GM12872 (cell line): ENCODE results near the gene LIPF.

Experiments
- TF ChIP-seq, protein P1 (sequence below): IDR thresholded peaks from 3 replicates; pipeline ENCODE4 v1.5.1; 2011; ENCODE audit warnings: low read depth, mild to moderate bottlenecking, low read length, moderate library complexity; ENCODE audit not compliant: insufficient read depth

Gene LIPF

DNA sequence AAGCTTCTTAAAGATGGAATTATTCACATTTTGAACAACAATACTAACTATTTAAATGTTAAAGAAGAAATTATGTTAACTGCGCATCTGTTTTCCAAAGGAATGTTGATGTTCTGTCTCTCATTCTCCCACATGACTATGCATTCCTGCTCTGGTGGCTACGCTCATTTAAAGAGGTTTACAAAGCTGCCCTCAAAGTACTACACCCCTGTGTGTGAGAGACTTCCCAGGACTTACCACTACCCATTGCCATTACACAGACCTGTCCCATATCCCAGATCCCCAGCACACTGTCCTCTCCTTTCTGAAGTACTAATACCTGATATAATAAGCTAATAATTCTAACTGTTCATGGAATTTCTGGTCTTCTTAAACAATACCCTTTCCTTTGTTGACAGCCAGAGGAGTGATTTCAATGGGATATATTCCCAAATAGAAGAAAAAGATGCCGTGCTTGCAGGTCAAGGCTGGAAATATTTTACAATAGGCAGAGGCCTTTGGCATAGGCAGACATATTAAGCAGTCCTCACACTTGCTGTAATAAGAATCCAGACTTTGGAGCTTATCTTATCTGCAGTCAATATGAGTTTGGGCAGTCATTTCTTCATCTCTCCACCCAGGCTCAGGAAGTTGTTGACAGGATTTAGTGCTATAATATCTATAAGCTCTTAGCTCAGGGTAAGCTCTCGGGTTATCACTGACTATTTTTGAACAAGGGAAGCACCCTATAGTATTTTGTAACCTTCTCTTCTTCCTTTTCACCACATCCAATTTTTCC is 12.2 kb downstream of the LIPF start:
- TF ChIP-seq, protein P1, sequence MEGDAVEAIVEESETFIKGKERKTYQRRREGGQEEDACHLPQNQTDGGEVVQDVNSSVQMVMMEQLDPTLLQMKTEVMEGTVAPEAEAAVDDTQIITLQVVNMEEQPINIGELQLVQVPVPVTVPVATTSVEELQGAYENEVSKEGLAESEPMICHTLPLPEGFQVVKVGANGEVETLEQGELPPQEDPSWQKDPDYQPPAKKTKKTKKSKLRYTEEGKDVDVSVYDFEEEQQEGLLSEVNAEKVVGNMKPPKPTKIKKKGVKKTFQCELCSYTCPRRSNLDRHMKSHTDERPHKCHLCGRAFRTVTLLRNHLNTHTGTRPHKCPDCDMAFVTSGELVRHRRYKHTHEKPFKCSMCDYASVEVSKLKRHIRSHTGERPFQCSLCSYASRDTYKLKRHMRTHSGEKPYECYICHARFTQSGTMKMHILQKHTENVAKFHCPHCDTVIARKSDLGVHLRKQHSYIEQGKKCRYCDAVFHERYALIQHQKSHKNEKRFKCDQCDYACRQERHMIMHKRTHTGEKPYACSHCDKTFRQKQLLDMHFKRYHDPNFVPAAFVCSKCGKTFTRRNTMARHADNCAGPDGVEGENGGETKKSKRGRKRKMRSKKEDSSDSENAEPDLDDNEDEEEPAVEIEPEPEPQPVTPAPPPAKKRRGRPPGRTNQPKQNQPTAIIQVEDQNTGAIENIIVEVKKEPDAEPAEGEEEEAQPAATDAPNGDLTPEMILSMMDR = no peak

DNA sequence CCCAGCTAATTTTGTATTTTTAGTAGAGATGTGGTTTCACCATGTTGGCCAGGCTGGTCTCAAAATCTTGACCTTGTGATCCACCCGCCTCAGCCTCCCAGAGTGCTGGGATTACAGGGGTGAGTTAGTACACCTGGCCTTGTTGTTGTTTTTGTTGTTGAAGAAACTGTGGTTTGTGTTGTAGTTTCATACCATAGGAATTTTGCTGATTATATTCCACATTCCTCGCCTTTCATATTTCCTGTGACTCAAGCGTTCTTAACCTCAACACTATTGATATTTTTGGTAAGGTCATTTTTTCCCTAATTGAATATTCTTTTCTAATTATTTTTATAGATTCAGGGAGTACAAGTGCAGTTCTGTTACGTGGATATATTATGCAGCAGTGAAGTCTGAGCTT is 16.7 kb downstream of the LIPF start:
- TF ChIP-seq, protein P1 = no peak

DNA sequence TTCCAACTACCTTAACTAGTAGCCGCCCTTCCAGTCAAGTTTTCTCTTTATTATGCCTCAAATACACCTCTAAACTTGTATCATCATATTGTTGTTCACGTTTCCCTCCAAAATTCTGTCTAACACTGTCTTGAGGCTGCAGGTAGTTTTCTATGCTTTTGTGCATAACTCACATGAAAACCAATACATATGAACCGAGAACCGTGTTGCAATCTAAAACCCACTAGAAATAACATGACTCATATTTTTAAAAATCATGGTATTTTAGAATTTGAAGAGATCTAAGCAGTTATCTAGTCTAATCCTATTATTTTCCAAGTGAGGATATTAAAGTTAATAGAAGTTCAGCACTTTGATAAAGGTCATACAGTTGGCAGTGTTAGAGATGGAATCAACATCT is 18.2 kb downstream of the LIPF start:
- TF ChIP-seq, protein P1 = no peak

DNA sequence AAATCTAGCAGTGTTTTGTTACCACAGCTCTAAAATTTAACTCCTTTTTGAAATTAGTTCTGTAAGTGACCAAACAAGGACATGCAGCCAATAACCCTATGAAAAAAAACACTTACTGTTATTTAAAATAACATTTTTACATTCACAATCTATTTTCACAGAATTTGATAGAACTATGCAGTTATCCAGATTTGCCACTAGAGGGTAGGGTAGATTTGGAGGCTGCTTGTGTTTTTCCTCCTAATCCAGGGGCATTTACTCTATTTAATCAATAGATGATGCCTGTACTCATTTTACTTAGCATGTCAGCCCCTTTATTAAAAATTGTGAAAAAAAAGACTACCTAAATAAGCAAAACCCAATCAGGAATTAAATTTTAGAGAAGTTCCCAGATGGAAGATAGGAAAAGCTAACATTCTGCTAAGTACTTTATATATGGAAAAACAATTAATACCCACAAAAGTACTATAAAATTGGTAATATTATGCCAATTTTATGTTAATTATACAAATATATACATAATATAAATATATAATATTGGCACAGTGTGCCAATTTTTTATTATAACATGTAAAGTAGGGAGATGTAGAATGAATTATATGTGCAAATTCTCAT is 23.7 kb downstream of the LIPF start:
- TF ChIP-seq, protein P1 = peak; percentile 75

DNA sequence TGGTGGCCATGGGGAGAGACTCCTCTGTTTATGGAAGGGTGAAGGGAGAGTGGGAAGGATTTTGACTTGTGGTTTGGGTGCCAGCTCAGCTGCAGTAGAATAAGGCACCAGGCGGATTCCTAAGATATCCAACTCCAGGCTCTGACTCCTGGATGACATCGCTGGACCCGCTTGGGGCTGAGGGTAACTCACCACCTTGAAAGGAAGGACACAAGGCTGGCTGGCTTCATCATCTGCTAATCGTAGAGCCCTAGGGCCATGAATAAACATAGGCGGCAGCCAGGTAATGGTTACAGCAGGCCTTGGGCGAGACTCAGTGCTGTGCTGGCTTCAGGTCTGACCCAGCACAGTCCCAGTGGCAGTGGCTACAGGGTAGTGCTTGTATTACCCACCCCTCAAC is 25.1 kb downstream of the LIPF start:
- TF ChIP-seq, protein P1 = no peak

DNA sequence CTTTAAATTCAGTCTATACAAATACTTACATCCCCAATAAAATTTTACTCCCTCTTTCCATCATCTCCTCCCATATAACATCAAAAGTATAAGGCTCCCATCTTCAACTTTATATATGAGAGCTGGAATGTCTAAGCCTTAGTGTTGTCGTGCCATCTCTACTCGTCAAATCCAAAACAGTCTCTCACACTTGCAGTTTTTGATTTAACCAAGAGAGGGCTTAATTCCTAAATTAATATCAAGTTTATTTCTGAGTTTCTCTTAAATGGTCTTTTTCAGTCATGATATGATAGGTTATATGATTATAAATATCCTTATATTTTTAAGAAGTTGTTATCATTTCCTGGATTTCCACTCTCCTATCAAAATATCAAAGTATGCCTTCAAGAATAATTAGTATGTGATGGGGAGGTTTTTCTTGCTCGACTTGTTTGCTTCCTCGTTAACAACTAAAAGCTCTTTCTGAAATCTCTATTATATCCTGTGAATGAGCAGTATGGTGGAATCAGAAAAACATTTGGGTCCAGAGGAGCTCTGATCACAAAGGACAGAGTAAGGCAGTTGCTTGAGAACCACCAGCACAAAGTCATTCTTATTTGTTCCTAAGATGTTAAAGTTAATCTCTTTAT is 29.3 kb downstream of the LIPF start:
- TF ChIP-seq, protein P1 = no peak

DNA sequence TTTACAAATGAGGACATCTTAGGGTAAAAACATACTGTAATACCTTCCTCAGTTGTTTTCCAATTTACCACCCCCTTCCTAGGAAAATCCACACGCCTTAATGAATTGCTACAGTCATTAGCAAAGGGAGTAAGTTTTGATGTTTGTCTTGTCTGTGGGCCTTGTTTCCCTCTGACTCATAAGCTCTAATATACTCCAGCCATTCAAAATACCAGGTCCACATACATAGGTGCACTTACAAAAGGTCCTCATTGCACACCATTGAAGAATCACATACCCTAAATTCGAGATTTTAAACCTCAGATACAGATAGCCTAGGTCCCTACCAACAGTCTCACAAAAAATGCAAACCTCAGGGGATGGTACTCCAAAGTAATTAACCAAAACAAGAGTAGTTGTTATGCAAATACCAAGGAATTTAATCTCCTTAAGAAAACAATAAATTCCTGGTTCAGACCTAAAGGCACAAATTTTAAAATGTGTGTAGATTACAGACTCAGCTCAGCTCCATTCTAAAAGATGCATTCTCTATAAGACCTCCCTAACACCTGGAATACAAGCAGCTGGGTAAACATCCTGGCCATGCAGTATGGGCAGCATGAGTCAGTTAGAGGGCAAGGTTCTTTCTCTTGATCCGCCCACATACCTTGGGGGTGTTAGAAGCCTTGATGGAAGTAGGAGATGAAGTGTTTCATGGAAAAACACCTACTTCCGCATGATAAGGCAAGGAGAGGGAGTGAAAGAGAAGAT is 38.8 kb downstream of the LIPF start:
- TF ChIP-seq, protein P1 = no peak
